ENCODE measurements around the gene C12orf43.

GRCh38 chr12:120983759-120984158 is 32.5 kb downstream of the C12orf43 start:
- TF ChIP-seq, protein P1, sequence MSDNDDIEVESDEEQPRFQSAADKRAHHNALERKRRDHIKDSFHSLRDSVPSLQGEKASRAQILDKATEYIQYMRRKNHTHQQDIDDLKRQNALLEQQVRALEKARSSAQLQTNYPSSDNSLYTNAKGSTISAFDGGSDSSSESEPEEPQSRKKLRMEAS (IDR thresholded peaks at IDR 0.05; ENCODE audit: low read depth, low read length), result no peak
- TF ChIP-seq, protein P2, sequence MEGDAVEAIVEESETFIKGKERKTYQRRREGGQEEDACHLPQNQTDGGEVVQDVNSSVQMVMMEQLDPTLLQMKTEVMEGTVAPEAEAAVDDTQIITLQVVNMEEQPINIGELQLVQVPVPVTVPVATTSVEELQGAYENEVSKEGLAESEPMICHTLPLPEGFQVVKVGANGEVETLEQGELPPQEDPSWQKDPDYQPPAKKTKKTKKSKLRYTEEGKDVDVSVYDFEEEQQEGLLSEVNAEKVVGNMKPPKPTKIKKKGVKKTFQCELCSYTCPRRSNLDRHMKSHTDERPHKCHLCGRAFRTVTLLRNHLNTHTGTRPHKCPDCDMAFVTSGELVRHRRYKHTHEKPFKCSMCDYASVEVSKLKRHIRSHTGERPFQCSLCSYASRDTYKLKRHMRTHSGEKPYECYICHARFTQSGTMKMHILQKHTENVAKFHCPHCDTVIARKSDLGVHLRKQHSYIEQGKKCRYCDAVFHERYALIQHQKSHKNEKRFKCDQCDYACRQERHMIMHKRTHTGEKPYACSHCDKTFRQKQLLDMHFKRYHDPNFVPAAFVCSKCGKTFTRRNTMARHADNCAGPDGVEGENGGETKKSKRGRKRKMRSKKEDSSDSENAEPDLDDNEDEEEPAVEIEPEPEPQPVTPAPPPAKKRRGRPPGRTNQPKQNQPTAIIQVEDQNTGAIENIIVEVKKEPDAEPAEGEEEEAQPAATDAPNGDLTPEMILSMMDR (IDR thresholded peaks at IDR 0.05; ENCODE audit: low read depth, low read length), result no peak
